NCI-H526 (cell line): ENCODE results near the gene PPP6R3.
"Not testable (repeated sequence)": the region's sequence is repeated elsewhere in the genome, so short reads cannot be mapped to it uniquely, and the experiment has no call there.

Experiments used
- DNase-seq, 2 experiments: peaks; one replicate each; lab custom pipeline; 2025; lab: John Stamatoyannopoulos, UW

The PPP6R3 gene

GRCh38 chr11:68525336-68525735, 64.8 kb downstream of the PPP6R3 start:
- DNase-seq, result no peak

GRCh38 chr11:68525930-68526329, 65.4 kb downstream of the PPP6R3 start:
- no peak for DNase-seq

GRCh38 chr11:68527585-68527984, 67.0 kb downstream of the PPP6R3 start:
- DNase-seq, result no peak

GRCh38 chr11:68528630-68529029, 68.1 kb downstream of the PPP6R3 start:
- no peak for DNase-seq

GRCh38 chr11:68531129-68531693, 70.7 kb downstream of the PPP6R3 start:
- DNase-seq, result no peak

- no peak for DNase-seq
Observed at GRCh38 chr11:68532727-68533369, 72.3 kb downstream of the PPP6R3 start.

GRCh38 chr11:68533945-68534344, 73.4 kb downstream of the PPP6R3 start:
- DNase-seq, result no peak

GRCh38 chr11:68535098-68535497, 74.5 kb downstream of the PPP6R3 start:
- DNase-seq, result no peak

GRCh38 chr11:68536706-68537105, 76.2 kb downstream of the PPP6R3 start:
- no peak for DNase-seq

- peak in 1 of 2 experiments; percentile 12 for DNase-seq
Observed at GRCh38 chr11:68538025-68538424, 77.5 kb downstream of the PPP6R3 start.

- no peak for DNase-seq
Observed at GRCh38 chr11:68539395-68539794, 78.8 kb downstream of the PPP6R3 start.

- not testable (repeated sequence) for DNase-seq
Observed at GRCh38 chr11:68540504-68540903, 80.0 kb downstream of the PPP6R3 start.

GRCh38 chr11:68541116-68541515, 80.6 kb downstream of the PPP6R3 start:
- no peak for DNase-seq

GRCh38 chr11:68541991-68542390, 81.4 kb downstream of the PPP6R3 start:
- no peak for DNase-seq

GRCh38 chr11:68542617-68543016, 82.1 kb downstream of the PPP6R3 start:
- DNase-seq, result no peak

- no peak for DNase-seq
Observed at GRCh38 chr11:68543594-68543993, 83.0 kb downstream of the PPP6R3 start.

- no peak for DNase-seq
Observed at GRCh38 chr11:68545347-68545746, 84.8 kb downstream of the PPP6R3 start.

- peak in 1 of 2 experiments; percentile 43 for DNase-seq
Observed at GRCh38 chr11:68545796-68546195, 85.2 kb downstream of the PPP6R3 start.

GRCh38 chr11:68546555-68546954, 86.0 kb downstream of the PPP6R3 start:
- no peak for DNase-seq

GRCh38 chr11:68549789-68550484, 89.4 kb downstream of the PPP6R3 start:
- DNase-seq, result no peak

GRCh38 chr11:68550485-68550817, 89.9 kb downstream of the PPP6R3 start:
- no peak for DNase-seq

GRCh38 chr11:68551223-68551622, 90.7 kb downstream of the PPP6R3 start:
- DNase-seq, result no peak

- DNase-seq, result no peak
Observed at GRCh38 chr11:68551777-68552176, 91.2 kb downstream of the PPP6R3 start.

- DNase-seq, result no peak
Observed at GRCh38 chr11:68552542-68552941, 92.0 kb downstream of the PPP6R3 start.
